Subcutaneous abdominal adipose tissue (tissue), 5 donors: ENCODE measurements around the gene DEGS2.
"Not testable (repeated sequence)": the region's sequence is repeated elsewhere in the genome, so short reads cannot be mapped to it uniquely, and the experiment has no call there.

Experiments
- H3K27ac ChIP-seq: one replicate; pipeline ENCODE4 v1.7.0; 2013; ENCODE audit warnings: low read depth, mild to moderate bottlenecking, inconsistent platforms, low read length, moderate library complexity
- H3K27me3 ChIP-seq, 5 donors: one replicate each; pipeline ENCODE4 v1.7.0; 2013; ENCODE audit warnings: low read length in 5 of 5, inconsistent platforms in 1 of 5; ENCODE audit not compliant: control insufficient read depth in 5 of 5, insufficient read depth in 4 of 5
- H3K36me3 ChIP-seq, 5 donors: one replicate each; pipeline ENCODE4 v1.7.0; 2013; ENCODE audit warnings: low read length in 5 of 5; ENCODE audit not compliant: control insufficient read depth in 5 of 5, insufficient read depth in 5 of 5
- H3K4me1 ChIP-seq, 5 donors: one replicate each; pipeline ENCODE4 v1.7.0; 2013; ENCODE audit warnings: low read length in 5 of 5, mild to moderate bottlenecking in 3 of 5, moderate library complexity in 1 of 5; ENCODE audit not compliant: control insufficient read depth in 5 of 5, insufficient read depth in 5 of 5
- H3K4me3 ChIP-seq, 5 donors: one replicate each; pipeline ENCODE4 v1.7.0; 2013; ENCODE audit warnings: low read length in 5 of 5, low read depth in 1 of 5
- H3K9ac ChIP-seq, 5 donors: one replicate each; pipeline ENCODE4 v1.7.0; 2013; ENCODE audit warnings: low read length in 5 of 5, mild to moderate bottlenecking in 4 of 5, moderate library complexity in 3 of 5
- H3K9me3 ChIP-seq, 5 donors: one replicate each; pipeline ENCODE4 v1.7.0; 2013; ENCODE audit warnings: low read length in 5 of 5; ENCODE audit not compliant: control insufficient read depth in 5 of 5
- donor health status: healthy.
- donor health status: healthy.
- donor health status: healthy.
- donor health status: healthy.
- donor health status: healthy.

DEGS2 gene

DNA sequence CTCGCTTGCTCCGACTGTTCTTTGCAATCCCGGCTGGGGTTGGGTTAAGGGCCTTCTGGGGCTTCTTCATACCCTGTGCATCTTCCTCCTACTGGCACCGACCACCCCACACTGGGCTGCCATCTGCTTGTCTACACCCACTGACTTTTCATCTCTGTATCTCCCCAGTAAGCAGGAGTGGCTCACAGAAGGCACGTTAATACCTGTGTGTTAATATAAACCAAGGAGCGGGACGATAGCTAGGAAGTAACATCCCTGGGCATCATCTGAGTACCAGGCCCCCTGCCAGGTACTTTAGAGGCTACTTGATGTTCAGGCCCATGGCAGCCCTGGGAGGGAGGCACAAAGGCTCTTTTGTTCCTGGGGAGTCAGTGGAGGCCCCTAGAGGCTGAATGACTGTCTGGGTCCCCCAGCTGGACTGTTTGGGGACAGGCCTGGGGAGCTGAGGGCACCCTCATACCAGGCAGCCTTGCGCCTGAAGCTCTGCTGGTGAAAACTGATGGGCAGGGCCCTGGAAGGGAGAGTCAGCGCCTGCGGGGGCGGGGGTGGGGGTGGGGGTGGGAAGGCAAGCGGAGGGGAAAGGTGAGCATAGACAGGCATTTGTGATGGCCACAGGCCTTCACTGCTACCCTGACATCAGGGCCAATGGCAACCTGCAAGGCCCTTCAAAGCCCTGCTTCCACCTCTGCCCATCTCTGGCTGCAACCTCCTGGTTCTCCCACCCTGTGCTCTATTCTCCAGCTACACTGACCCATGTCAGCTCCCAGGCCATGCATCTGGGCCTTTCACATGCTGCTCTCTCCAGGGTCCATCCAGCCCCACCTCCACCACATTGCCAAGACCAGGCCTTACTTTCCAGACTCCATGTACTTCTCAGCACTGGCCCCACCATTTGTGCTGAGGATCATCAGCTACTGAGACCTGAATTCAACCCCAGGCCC is 34.2 kb upstream of the DEGS2 start:
- no peaks in the 10 kb centered on the region for H3K9me3 ChIP-seq
- no peaks in the 10 kb centered on the region for H3K27me3 ChIP-seq
- peak overlapping the region in 4 of 5 donors; percentile 74 to 86 (median 79) for H3K9ac ChIP-seq
- peak overlapping the region; percentile 82 for H3K27ac ChIP-seq
- peak overlapping the region; percentile 56 to 75 (median 70) for H3K4me3 ChIP-seq
- H3K4me1 ChIP-seq = peaks cover 2 to 17% (median 15%) of the 10 kb centered on the region in 5 donors
- no peaks in the 10 kb centered on the region for H3K36me3 ChIP-seq

DNA sequence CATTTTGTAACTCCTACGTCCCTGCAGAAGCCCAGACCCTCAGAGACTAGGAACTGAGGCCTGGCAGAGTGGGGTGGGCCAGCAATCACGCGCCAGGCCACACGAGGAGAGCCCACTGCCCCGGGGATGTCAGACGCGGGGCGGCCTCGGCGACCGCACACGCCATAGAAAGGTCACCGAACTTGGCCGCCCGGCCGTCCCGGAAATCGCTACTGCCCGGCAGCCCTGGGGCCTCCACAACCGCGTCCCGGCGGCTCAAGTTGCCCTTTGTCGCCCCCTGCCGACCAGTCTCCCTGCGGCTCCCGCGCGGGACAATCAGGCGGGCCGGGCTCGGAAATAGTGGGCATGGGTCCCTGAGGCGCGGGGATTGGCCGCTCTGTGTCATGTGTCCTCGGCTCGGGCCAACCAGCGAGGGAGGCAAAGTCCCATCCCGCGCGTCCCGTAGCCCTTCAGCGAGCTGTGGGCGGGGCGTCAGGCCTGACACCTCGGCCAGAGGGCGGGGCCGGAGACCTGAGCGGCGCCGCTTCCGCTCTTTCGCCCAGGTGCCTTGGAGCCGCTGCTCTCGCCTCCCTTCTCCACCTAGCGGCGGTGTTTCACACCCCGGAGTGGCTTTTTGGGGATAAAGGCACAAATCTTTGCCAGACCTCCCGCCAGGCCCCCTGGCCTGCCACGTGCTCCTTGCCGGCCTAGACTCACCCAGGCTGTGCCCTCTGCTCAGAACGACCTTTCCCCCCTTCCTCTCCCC is 33.4 kb upstream of the DEGS2 start:
- Histone ChIP-seq H3K36me3 (no peaks in the 10 kb centered on the region), H3K9ac (peak overlapping the region; percentile 38 to 89 (median 77)), H3K27ac (peak overlapping the region; percentile 82), H3K27me3 (no peaks in the 10 kb centered on the region), H3K4me3 (peak overlapping the region; percentile 56 to 75 (median 70)), H3K4me1 (peaks cover 2 to 17% (median 15%) of the 10 kb centered on the region in 5 donors), H3K9me3 (no peaks in the 10 kb centered on the region)

DNA sequence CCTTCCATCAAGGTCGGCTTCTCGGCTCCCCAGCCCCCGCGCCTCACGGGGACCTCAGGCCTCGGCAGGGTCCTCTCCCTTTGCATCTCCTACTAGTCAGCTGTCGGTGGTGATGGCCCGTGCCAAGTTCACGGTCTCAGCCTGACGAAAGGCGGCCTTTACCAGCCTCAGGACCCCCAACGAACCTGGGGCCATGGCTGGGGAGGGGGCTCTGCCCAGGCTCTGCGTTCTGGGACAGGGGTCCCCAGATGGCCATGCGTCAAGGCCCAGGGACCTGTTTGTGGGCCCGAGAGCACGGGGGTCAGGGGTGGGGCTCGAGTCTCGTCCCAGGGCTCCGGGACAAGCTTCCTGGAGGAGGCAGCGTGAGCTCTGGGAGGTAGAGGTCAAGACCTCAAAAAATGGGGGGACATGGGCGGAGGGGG is 32.8 kb upstream of the DEGS2 start:
- peak overlapping the region in 4 of 5 donors; percentile 47 to 75 (median 61) for H3K4me3 ChIP-seq

DNA sequence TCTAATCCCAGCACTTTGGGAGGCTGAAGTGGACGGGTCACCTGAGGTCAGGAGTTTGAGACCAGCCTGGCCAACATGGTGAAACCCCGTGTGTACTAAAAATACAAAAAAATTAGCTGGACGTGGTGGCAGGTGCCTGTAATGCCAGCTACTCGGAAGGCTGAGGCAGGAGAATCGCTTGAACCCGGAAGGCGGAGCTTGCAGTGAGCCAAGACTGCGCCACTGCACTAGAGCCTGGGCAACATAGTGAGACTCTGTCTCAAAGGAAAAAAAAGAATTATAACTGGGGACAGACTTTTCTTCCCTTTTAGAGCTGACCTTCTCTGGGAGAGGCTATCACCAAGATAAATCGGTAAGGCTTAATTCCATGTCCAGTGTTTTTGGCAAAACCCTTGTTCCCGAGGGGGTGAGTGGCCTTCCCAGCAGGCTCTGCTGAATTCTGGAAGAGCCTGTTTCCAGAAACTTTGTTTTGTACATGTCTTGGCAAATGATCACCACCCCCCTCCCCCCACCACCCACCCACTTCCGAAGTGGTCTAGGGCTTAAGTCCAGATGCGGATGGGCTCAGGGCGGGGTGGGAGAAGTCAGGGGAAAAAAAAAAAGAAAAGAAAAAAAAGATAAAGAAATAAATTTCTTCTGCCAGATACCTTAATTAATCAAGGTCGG is 32.3 kb upstream of the DEGS2 start:
- peak overlapping the region in 2 of 5 donors; percentile 58 to 75 for H3K4me3 ChIP-seq
- H3K27me3 ChIP-seq = no peaks in the 10 kb centered on the region
- H3K9ac ChIP-seq = peak overlapping the region in 1 of 5 donors; percentile 89
- H3K9me3 ChIP-seq = no peaks in the 10 kb centered on the region
- H3K4me1 ChIP-seq = peaks cover 2 to 17% (median 15%) of the 10 kb centered on the region in 5 donors
- H3K36me3 ChIP-seq = no peaks in the 10 kb centered on the region
- H3K27ac ChIP-seq = no peak overlapping the region

More for the DNA sequence above, 32.8 kb upstream of the DEGS2 start:
- Histone ChIP-seq H3K36me3 (no peaks in the 10 kb centered on the region), H3K4me1 (peaks cover 2 to 17% (median 15%) of the 10 kb centered on the region in 5 donors), H3K27ac (peak overlapping the region; percentile 82), H3K9me3 (no peaks in the 10 kb centered on the region), H3K9ac (peak overlapping the region; percentile 38 to 89 (median 77)), H3K27me3 (no peaks in the 10 kb centered on the region)

DNA sequence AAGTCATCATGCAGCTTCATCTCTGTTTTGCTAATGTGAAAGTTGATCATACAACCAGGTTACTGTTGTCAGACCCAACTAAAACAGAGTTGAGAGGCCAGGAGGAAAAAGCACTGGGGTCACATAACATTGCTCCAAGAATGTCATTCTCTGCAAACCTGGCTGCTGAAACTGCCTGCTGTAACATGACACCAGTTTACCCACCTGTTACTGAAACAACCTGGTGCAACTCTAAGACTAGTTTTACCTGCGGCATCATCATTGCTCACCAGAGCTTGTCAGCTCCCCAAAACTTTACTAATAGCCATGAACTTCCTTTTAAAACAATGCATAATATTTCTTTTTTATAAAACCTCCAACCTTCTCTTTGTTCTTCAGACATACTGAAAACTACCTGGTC is 30.7 kb upstream of the DEGS2 start:
- peaks cover 2 to 17% (median 15%) of the 10 kb centered on the region in 5 donors for H3K4me1 ChIP-seq
- H3K27me3 ChIP-seq = no peaks in the 10 kb centered on the region
- no peaks in the 10 kb centered on the region for H3K36me3 ChIP-seq
- H3K9ac ChIP-seq = no peak overlapping the region
- H3K4me3 ChIP-seq = no peak overlapping the region
- no peaks in the 10 kb centered on the region for H3K9me3 ChIP-seq
- no peak overlapping the region for H3K27ac ChIP-seq

DNA sequence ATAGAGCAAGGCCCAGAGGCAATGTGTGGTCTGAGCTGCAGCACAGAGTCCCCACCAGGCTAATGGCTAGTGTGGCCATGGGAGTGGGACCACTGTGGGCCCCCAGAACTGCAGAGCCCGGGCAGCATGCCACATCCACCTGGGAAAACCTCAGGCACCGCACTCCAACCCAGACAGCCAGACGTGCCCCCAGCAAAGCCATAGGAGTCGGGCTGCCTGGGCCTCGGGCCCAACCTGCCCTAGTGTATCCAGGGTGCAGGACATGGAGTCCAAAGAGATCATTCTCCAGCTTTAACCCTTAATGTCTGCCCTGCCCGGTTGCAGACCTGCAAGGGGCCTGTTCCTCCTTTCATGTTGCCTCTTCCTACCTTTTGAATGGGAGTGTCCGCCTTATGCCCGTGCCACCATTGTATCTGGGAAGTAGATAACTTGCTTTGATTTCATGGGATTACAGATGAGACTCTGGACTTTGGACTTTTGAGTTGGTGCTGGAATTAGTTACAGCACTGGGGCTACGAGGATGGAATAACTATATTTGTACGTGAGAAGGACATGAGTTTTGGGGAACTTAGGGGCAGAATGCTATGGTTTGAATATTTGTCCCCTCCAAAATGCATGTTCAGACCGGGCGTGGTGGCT is 29.1 kb upstream of the DEGS2 start:
- Histone ChIP-seq H3K27ac (no peak overlapping the region), H3K4me1 (peaks cover 2 to 15% (median 14%) of the 10 kb centered on the region in 5 donors), H3K9me3 (no peaks in the 10 kb centered on the region), H3K36me3 (no peaks in the 10 kb centered on the region), H3K9ac (peak overlapping the region in 1 of 5 donors; percentile 20), H3K4me3 (no peak overlapping the region), H3K27me3 (no peaks in the 10 kb centered on the region)

DNA sequence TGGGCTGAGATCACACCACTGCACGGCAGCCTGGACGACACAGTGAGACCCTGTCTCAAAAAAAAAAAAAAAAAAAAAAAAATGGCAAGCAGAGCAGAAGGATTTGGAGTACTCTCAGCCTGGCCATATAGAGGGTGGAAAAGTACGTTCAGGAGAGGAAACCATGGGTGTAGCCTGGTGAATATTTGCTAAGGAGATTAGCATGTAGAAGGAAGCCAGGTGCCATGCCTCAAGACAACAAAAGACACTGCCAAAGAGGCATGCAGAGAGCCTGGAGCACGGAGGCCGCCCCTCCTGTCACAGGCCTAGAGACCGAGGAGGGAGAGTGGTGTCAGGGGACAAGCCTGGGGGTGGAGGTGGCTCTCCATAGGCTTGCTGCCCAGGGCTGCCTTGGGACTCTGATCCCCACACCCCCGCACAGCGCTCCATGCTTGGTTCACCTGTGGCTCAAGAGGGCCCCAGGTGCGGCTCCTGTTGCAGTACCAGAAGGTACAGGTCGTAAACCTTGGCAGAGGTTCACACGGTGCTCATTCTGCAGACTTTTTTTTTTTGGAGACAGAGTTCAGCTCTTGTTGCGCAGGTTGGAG is 27.9 kb upstream of the DEGS2 start:
- H3K27ac ChIP-seq = no peak overlapping the region
- no peaks in the 10 kb centered on the region for H3K27me3 ChIP-seq
- no peaks in the 10 kb centered on the region for H3K36me3 ChIP-seq
- no peak overlapping the region for H3K9ac ChIP-seq
- H3K4me3 ChIP-seq = no peak overlapping the region
- H3K9me3 ChIP-seq = no peaks in the 10 kb centered on the region
- peaks cover 0 to 7% (median 6%) of the 10 kb centered on the region in 5 donors for H3K4me1 ChIP-seq

DNA sequence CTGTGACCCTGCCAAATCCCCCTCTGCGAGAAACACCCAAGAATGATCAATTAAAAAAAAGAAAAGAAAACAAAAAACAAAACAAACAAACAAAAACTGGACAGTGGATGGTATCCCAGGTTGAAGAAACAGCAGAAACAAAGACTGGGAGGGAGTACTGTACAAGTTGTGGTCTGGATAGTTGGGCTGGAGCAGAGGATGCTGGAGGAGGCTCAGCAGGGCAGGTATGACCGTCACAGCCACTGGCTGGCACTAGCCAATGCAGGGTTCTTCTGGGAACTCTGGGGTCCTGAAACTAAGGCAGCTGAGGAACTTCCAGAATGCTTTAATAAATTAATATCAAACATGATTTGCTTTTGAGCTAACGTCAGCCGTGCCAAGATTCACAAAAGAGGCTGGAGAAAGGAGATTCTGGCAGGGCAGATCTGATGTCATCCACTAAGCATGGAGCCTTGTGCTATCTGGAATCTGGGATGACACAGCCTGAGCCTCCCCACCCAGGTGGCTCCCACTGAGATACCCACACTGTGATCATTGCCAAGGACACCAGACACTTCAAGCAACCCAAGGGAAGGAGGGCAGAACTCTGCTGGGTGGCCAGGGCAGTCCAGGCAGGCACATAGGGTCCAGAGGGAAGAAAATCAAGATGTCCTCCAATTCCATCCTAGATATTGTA is 22.6 kb upstream of the DEGS2 start:
- not testable (repeated sequence) for H3K4me3 ChIP-seq, H3K4me1 ChIP-seq, H3K9me3 ChIP-seq, H3K27ac ChIP-seq, H3K27me3 ChIP-seq, H3K9ac ChIP-seq, H3K36me3 ChIP-seq

DNA sequence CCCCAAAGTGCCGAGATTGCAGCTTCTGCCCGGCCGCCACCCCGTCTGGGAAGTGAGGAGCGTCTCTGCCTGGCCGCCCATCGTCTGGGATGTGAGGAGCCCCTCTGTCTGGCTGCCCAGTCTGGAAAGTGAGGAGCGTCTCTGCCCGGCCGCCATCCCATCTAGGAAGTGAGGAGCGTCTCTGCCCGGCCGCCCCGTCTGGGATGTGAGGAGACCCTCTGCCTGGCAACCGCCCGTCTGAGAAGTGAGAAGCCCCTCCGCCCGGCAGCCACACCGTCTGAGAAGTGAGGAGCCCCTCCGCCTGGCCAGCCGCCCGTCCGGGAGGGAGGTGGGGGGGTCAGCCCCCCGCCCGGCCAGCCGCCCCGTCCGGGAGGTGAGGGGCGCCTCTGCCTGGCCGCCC is 21.2 kb upstream of the DEGS2 start:
- H3K4me3 ChIP-seq, H3K4me1 ChIP-seq, H3K27me3 ChIP-seq, H3K36me3 ChIP-seq, H3K27ac ChIP-seq, H3K9ac ChIP-seq, H3K9me3 ChIP-seq: not testable (repeated sequence)
